Ectodermal cell (in vitro differentiated cells): ENCODE results near the gene FBRS.

Experiments used
- H3K27ac ChIP-seq: 2 replicates; pipeline ENCODE4 v1.7.0; 2013; ENCODE audit warnings: mild to moderate bottlenecking, low read depth, low read length; ENCODE audit not compliant: insufficient read depth, poor library complexity, severe bottlenecking
- H3K27me3 ChIP-seq: 2 replicates; pipeline ENCODE4 v1.7.0; 2013; ENCODE audit warnings: mild to moderate bottlenecking, low read length; ENCODE audit not compliant: insufficient read depth, control insufficient read depth, poor library complexity, severe bottlenecking
- H3K36me3 ChIP-seq: one replicate; pipeline ENCODE4 v1.7.0; 2013; ENCODE audit warnings: low read length; ENCODE audit not compliant: control insufficient read depth, insufficient read depth
- H3K4me1 ChIP-seq: one replicate; pipeline ENCODE4 v1.7.0; 2013; ENCODE audit warnings: low read length; ENCODE audit not compliant: control insufficient read depth, insufficient read depth
- H3K4me3 ChIP-seq: 2 replicates; pipeline ENCODE4 v1.7.0; 2013; ENCODE audit warnings: low read depth, low read length, control low read depth; ENCODE audit not compliant: insufficient read depth
- H3K9me3 ChIP-seq: 2 replicates; pipeline ENCODE4 v1.7.0; 2013; ENCODE audit warnings: mild to moderate bottlenecking, low read length, moderate library complexity; ENCODE audit not compliant: control insufficient read depth
- WGBS, 2 experiments: methylation state at CpG; one replicate each; pipeline ENCODE4 v1.1.7; 2013; ENCODE audit warnings: missing lambda C conversion rate in 2 of 2; 5-methylcytosine and 5-hydroxymethylcytosine counted together

The FBRS gene

GRCh38 chr16:30656388-30656787, 1.8 kb upstream of the FBRS start:
- WGBS, 2 experiments = 90 to 95% methylated on average over 8 of the region's 8 CpGs
- Histone ChIP-seq H3K4me3 (no peak overlapping the region), H3K9me3 (no peaks in the 10 kb centered on the region), H3K4me1 (peaks cover 16% of the 10 kb centered on the region), H3K27me3 (peaks cover 6% of the 10 kb centered on the region), H3K36me3 (peaks cover 12% of the 10 kb centered on the region), H3K27ac (no peak overlapping the region)

- Histone ChIP-seq H3K4me1 (peaks cover 12% of the 10 kb centered on the region), H3K27me3 (peaks cover 6% of the 10 kb centered on the region), H3K4me3 (peak overlapping the region; percentile 40), H3K9me3 (no peaks in the 10 kb centered on the region), H3K36me3 (peaks cover 15% of the 10 kb centered on the region), H3K27ac (peak overlapping the region; percentile 66)
- WGBS, 2 experiments = 54 to 55% methylated on average over 32 of the region's 32 CpGs
Measured at GRCh38 chr16:30656974-30657865, 1.0 kb upstream of the FBRS start.

- WGBS, 2 experiments = 0 to 1% methylated on average over 64 of the region's 64 CpGs
- Histone ChIP-seq H3K27ac (peak overlapping the region; percentile 86), H3K4me1 (peaks cover 12% of the 10 kb centered on the region), H3K36me3 (peaks cover 21% of the 10 kb centered on the region), H3K9me3 (no peaks in the 10 kb centered on the region), H3K4me3 (peak overlapping the region; percentile 74), H3K27me3 (no peaks in the 10 kb centered on the region)
Measured at GRCh38 chr16:30658731-30659506, 688 bp downstream of the FBRS start.

- H3K4me1 ChIP-seq = peaks cover 12% of the 10 kb centered on the region
- H3K9me3 ChIP-seq = no peaks in the 10 kb centered on the region
- H3K4me3 ChIP-seq = peak overlapping the region; percentile 74
- peaks cover 25% of the 10 kb centered on the region for H3K36me3 ChIP-seq
- H3K27me3 ChIP-seq = no peaks in the 10 kb centered on the region
- WGBS, 2 experiments = 12% methylated on average over 84 of the region's 84 CpGs
- peak overlapping the region; percentile 86 for H3K27ac ChIP-seq
Measured at GRCh38 chr16:30659507-30660423, 1.5 kb downstream of the FBRS start.

- H3K27ac ChIP-seq = no peak overlapping the region
- WGBS, 2 experiments = 91% methylated on average over 21 of the region's 21 CpGs
- no peaks in the 10 kb centered on the region for H3K27me3 ChIP-seq
- H3K4me1 ChIP-seq = peaks cover 12% of the 10 kb centered on the region
- peak overlapping the region; percentile 74 for H3K4me3 ChIP-seq
- H3K9me3 ChIP-seq = no peaks in the 10 kb centered on the region
- peaks cover 26% of the 10 kb centered on the region for H3K36me3 ChIP-seq
Measured at GRCh38 chr16:30660424-30661261, 2.4 kb downstream of the FBRS start.

GRCh38 chr16:30662449-30662848, 4.2 kb downstream of the FBRS start:
- H3K4me3 ChIP-seq = no peak overlapping the region
- H3K4me1 ChIP-seq = peaks cover 12% of the 10 kb centered on the region
- WGBS, 2 experiments = 94 to 95% methylated on average over 17 of the region's 17 CpGs
- H3K27ac ChIP-seq = no peak overlapping the region
- H3K27me3 ChIP-seq = no peaks in the 10 kb centered on the region
- H3K36me3 ChIP-seq = peaks cover 24% of the 10 kb centered on the region
- no peaks in the 10 kb centered on the region for H3K9me3 ChIP-seq

- H3K36me3 ChIP-seq = peaks cover 26% of the 10 kb centered on the region
Measured at GRCh38 chr16:30663038-30663437, 4.8 kb downstream of the FBRS start.

GRCh38 chr16:30663820-30664219, 5.6 kb downstream of the FBRS start:
- H3K4me3 ChIP-seq = no peak overlapping the region
- no peaks in the 10 kb centered on the region for H3K27me3 ChIP-seq
- WGBS, 2 experiments = 93 to 94% methylated on average over 9 of the region's 9 CpGs
- H3K27ac ChIP-seq = no peak overlapping the region
- peaks cover 12% of the 10 kb centered on the region for H3K4me1 ChIP-seq
- H3K36me3 ChIP-seq = peaks cover 26% of the 10 kb centered on the region
- H3K9me3 ChIP-seq = no peaks in the 10 kb centered on the region

More at GRCh38 chr16:30663038-30663437, 4.8 kb downstream of the FBRS start:
- Histone ChIP-seq H3K27ac (no peak overlapping the region), H3K4me1 (peaks cover 12% of the 10 kb centered on the region), H3K27me3 (no peaks in the 10 kb centered on the region), H3K9me3 (no peaks in the 10 kb centered on the region), H3K4me3 (no peak overlapping the region)
- WGBS, 2 experiments = 92 to 95% methylated on average over 8 of the region's 8 CpGs

- H3K27me3 ChIP-seq = no peaks in the 10 kb centered on the region
- peaks cover 12% of the 10 kb centered on the region for H3K4me1 ChIP-seq
- H3K4me3 ChIP-seq = no peak overlapping the region
- H3K27ac ChIP-seq = no peak overlapping the region
- no peaks in the 10 kb centered on the region for H3K9me3 ChIP-seq
- 95 to 96% methylated on average over 15 of the region's 15 CpGs for WGBS, 2 experiments
- peaks cover 29% of the 10 kb centered on the region for H3K36me3 ChIP-seq
Measured at GRCh38 chr16:30664616-30665109, 6.4 kb downstream of the FBRS start.
